ACHN (cell line): Measurements from ENCODE around the gene XXYLT1.
"Not testable (repeated sequence)": the region's sequence is repeated elsewhere in the genome, so short reads cannot be mapped to it uniquely, and the experiment has no call there.

Experiments used
- DNase-seq: peaks from one replicate; pipeline ENCODE4 v3.0.0-alpha.2; 2015
- in situ Hi-C: cut with HindIII; loops from 2 replicates; pipeline ENCODE4 v1.10.0; 2017; ENCODE audit warnings: low sequenced_read_pairs, low pct_ligation_motif_present, low pct_unique_long_range_greater_than_20kb

Gene XXYLT1

GRCh38 chr3:195270817-195271409 is at the start of gene XXYLT1:
Gene XXYLT1 (minus strand): TSS chr3:195271159. CDS start chr3:195271058, 101 bp downstream.
- in situ Hi-C loops: no loop called here

GRCh38 chr3:195319060-195319459 is 48.1 kb upstream of the XXYLT1 start:
- in situ Hi-C loops: no loop called here
- no peak for DNase-seq

More at GRCh38 chr3:195270817-195271409, at the start of gene XXYLT1:
- peak; percentile 76 for DNase-seq

GRCh38 chr3:195312714-195313113 is 41.8 kb upstream of the XXYLT1 start:
- DNase-seq: no peak
- in situ Hi-C loops: no loop called here

- DNase-seq: peak; percentile 15
- in situ Hi-C loops: no loop called here
Measured at GRCh38 chr3:195307711-195308110, 36.8 kb upstream of the XXYLT1 start.

GRCh38 chr3:195306369-195306768 is 35.4 kb upstream of the XXYLT1 start:
- in situ Hi-C loops: no loop called here
- no peak for DNase-seq

- DNase-seq: no peak
- in situ Hi-C loops: no loop called here
Measured at GRCh38 chr3:195302431-195302830, 31.5 kb upstream of the XXYLT1 start.

GRCh38 chr3:195297446-195297845 is 26.5 kb upstream of the XXYLT1 start:
- no peak for DNase-seq
- in situ Hi-C loops: no loop called here

GRCh38 chr3:195296662-195297061 is 25.7 kb upstream of the XXYLT1 start:
- DNase-seq: no peak
- in situ Hi-C loops: no loop called here

GRCh38 chr3:195291121-195291520 is 20.2 kb upstream of the XXYLT1 start:
- DNase-seq: no peak
- in situ Hi-C loops: no loop called here

GRCh38 chr3:195290643-195291042 is 19.7 kb upstream of the XXYLT1 start:
- DNase-seq, in situ Hi-C loops: not testable (repeated sequence)

- no peak for DNase-seq
- in situ Hi-C loops: no loop called here
Measured at GRCh38 chr3:195286115-195286872, 15.3 kb upstream of the XXYLT1 start.

GRCh38 chr3:195285372-195285771 is 14.4 kb upstream of the XXYLT1 start:
- in situ Hi-C loops: no loop called here
- DNase-seq: no peak

GRCh38 chr3:195284842-195285241 is 13.9 kb upstream of the XXYLT1 start:
- in situ Hi-C loops: no loop called here
- no peak for DNase-seq

- in situ Hi-C loops: no loop called here
- no peak for DNase-seq
Measured at GRCh38 chr3:195282961-195283360, 12.0 kb upstream of the XXYLT1 start.

GRCh38 chr3:195274259-195274966 is 3.5 kb upstream of the XXYLT1 start:
- in situ Hi-C loops: no loop called here

GRCh38 chr3:195271410-195272243 is 668 bp upstream of the XXYLT1 start:
- DNase-seq: peak; percentile 77
- in situ Hi-C loops: no loop called here

More at GRCh38 chr3:195274259-195274966, 3.5 kb upstream of the XXYLT1 start:
- no peak for DNase-seq

- DNase-seq: peak; percentile 40
- in situ Hi-C loops: no loop called here
Measured at GRCh38 chr3:195270079-195270816, 711 bp downstream of the XXYLT1 start.
